Activated gamma-delta T cell treated with anti-CD3 and anti-CD28 coated beads, Interleukin-2, amount 50 U/mL, for 16 hours (primary cell): Measurements from ENCODE around the gene BFAR.
"Not testable (repeated sequence)": the region's sequence is repeated elsewhere in the genome, so short reads cannot be mapped to it uniquely, and the experiment has no call there.

Source experiments
- DNase-seq: peaks from one replicate; pipeline ENCODE4 v3.0.0-alpha.2; 2020; ENCODE audit warnings: low read depth

BFAR gene

DNA sequence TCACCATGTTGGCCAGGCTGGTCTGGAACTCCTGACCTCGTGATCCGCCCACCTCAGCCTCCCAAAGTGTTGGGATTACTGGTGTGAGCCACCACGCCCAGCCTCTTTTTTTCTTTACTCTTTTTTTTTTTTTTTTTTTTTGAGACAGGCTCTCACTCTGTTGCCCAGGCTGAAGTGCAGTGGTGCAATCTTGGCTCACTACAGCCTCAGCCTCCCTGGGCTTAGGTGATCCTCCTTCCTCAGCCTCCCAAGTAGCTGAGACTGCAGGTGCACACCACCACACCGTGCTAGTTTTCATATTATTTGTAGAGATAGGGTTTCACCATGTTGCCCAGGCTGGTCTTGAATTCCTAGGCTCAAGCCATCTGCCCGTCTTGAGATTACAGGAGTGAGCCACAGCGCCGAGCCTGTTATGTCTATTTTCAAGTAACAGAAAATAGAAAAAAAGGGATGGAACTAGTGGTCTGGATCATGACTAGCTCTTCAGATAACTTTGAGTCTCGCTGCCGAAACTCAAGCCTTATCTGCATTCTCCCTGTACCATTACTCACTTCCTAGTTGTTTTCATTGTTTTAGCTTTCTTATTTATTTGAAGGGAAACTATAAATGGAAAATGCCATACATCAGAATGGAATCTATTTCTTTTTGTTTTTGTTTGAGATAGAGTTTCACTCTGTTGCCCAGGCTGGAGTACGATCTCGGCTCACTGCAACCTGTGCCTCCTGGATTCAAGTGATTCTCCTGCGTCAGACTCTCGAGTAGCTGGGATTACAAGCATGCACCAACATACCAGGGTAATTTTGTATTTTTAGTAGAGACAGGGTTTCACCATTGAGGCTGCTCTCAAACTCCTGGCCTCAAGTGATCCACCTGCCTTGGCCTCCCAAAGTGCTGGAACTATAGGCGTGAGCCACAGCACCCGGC, 53.4 kb downstream of the BFAR start:
- not testable (repeated sequence) for DNase-seq

- DNase-seq = not testable (repeated sequence)
Observed at GRCh38 chr16:14694129-14694528, 61.4 kb downstream of the BFAR start, which contains the start of gene PLA2G10. TSS of gene PLA2G10 (minus strand) at chr16:14694308. CDS start at chr16:14694229, 79 bp downstream.

DNA sequence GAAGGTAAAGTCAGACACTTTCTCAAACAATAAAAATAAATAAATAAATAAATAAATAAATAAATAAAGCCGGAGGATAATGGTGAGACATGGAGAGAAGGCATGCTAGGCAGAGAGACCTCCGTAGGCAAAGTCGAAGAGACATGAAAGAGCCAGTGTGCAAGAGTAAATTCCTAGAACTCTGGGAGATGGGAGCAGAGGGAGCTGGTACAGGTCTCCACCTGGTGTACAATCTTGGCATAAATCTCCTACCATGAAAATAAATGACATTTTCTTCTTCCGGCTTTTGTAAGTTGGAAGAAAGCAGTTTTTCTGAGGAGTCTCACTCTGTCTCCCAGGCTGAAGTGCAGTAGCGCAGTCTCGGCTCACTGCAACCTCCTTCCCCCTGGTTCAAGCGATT, 69.1 kb downstream of the BFAR start:
- DNase-seq = not testable (repeated sequence)

DNA sequence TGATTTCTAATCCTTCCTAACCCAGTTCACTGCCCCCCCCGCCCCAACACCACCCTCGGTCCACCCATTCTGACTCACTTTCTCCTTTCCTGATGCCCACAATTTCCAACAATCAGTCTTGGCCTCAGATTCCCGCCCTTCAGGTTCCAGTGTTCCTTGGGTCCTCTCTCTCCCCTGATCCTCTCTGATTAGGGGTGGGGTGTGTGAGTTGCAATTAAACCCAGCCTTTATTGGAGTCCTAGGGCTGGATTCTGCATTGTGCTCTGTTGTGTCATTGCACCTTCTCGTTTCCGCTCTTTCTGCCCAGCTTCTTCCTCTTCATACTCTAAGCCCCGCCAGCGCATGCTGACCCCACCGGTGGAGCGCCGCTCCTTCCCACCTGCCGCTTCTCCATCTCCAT, 69.9 kb downstream of the BFAR start:
- DNase-seq = not testable (repeated sequence)

DNA sequence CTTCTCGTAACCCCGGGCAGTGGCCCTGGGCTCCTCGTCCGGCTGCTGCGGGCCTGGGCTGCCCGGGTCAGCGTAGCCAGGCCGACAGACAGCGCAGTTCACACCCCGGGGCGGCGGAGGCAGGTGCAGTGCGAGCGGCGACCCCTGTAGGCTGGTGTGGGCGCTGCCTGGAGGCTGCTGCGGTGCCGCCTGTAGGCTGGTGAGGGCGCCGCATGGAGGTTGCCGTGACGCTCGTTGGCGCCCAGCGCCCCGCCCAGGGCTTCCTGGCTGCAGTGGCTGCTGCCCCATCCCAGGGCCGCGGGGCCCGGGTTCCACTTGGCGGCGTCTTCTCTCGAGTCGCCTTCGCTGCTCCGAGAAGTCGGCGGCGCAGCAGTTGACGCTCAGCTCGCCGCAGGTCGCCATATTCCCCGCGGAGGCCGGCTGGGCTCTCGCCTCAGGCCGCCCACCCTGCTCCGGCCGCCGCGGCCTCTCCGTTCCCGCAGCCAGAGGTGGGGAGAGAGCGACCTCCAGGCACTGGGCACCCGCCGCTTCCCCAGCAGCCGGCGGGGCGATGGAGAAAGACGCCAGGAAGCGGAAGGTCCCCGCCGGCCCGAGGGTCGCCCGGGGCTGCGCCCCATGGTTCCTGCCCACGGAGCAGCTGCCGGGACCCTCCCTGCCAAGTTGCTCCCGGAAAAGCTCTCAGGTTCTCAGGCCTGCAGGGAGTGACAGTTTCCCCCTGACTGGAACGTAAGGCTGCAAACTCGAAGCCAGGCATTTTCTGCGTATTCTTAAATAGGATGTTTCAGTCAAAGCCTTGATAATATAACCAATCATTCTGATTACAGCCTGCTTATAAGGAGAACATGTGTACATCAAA, 70.6 kb downstream of the BFAR start, which contains the start of gene NPIPA3:
Gene NPIPA3 (plus strand): TSS at position 256 of the 856 bp plus-strand sequence. CDS start 5,533 bp downstream, outside the sequence.
- not testable (repeated sequence) for DNase-seq
